Loucy (cell line): ENCODE measurements around the gene DCAF6.

Experiments
- EZH2phosphoT487 ChIP-seq: fragments of 200-600 bp; IDR thresholded peaks from 2 replicates; pipeline ENCODE4 v1.6.1; 2018; ENCODE audit warnings: antibody characterized with exemption, mild to moderate bottlenecking, moderate library complexity, borderline replicate concordance
- TF ChIP-seq, protein P1 (sequence below): fragments of 200-600 bp; sonication (generic); conservative IDR thresholded peaks from 2 replicates; pipeline ENCODE4 v1.5.1; 2014; ENCODE audit warnings: mild to moderate bottlenecking, antibody characterized with exemption, low read length

DNA sequence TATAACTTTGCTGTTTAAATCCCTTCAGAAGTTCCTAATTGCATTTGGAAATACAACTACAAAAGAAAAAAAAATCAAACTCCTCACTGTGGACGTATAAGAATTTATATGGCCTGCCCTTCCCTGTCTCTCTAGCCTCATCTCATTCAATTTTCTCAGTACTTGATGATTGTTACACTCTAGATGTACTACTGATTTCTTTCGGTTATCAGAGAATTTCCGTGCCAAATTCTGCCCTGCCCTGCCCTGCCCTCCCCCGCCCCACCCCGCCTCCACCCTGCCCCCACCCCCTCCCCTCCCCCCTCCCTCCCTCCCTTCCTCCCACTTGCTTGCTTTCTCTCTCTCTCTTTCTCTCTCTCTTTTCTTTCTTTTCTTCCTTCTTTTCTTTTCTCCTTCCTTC is 72.1 kb downstream of the DCAF6 start:
- TF ChIP-seq, protein P1, sequence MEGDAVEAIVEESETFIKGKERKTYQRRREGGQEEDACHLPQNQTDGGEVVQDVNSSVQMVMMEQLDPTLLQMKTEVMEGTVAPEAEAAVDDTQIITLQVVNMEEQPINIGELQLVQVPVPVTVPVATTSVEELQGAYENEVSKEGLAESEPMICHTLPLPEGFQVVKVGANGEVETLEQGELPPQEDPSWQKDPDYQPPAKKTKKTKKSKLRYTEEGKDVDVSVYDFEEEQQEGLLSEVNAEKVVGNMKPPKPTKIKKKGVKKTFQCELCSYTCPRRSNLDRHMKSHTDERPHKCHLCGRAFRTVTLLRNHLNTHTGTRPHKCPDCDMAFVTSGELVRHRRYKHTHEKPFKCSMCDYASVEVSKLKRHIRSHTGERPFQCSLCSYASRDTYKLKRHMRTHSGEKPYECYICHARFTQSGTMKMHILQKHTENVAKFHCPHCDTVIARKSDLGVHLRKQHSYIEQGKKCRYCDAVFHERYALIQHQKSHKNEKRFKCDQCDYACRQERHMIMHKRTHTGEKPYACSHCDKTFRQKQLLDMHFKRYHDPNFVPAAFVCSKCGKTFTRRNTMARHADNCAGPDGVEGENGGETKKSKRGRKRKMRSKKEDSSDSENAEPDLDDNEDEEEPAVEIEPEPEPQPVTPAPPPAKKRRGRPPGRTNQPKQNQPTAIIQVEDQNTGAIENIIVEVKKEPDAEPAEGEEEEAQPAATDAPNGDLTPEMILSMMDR, result no peak
- no peak for TF ChIP-seq EZH2phosphoT487
